Activated naive CD4-positive, alpha-beta T cell (primary cell): ENCODE data around the gene CACNA2D4.

ENCODE experiments used
- DNase-seq, 4 experiments: peaks; one replicate each; lab custom pipeline; 2025; lab: John Stamatoyannopoulos, UW

CACNA2D4 gene

DNA sequence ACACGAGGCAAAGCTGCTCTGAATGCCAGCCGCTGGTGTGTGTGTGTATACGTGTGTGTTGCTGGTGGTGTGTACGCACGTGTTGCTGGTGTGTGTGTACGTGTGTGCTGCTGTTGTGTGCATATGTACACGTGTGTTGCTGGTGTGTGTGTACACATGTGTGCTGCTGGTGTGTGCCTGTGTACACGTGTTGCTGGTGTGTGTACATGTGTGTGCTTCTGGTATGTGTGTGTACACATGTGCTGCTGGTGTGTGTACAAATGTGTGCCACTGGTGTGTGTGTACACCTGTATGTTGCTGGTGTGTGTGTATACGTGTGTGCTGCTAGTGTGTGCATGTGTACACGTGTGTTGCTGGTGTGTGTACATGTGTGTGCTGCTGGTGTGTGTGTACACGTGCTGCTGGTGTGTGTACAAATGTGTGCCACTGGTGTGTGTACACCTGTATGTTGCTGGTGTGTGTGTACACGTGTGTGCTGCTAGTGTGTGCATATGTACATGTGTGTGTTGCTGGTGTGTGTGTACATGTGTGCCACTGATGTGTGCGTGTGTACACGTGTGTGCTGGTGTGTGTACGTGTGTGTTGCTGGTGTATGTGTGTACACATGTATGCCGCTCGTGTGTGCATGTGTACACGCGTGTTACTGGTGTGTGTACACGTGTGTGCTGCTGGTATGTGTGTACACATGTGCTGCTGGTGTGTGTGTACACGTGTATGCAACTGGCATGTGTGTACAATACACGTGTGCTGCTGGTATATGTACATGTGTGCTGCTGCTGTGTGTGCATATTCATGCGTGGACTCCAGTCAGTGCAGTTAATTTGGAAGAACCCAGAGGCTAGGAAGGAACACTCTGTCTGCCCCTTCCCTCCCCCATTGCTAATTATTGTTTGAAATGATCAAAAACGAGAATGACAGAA, 47.2 kb downstream of the CACNA2D4 start:
- DNase-seq = no peak

DNA sequence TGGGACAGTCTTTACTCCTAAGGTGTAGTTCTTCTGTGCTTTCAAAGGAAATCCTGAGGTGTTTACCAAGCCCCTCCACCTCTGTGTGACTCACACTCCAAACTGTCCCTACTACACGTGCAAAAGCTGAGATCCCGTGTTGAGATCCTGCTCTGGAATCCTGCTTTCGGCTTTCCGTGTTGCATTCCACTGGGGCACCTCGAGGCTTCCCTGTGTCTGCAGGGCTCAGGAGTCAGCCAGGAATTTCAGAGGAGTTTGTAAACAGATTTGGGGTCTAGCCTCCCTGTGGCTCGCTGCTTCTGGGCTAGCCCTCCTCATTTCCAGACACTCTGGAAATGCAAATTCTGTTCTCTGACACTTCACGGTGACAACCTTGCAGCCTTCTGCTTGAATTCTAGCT, 48.4 kb downstream of the CACNA2D4 start:
- no peak for DNase-seq

DNA sequence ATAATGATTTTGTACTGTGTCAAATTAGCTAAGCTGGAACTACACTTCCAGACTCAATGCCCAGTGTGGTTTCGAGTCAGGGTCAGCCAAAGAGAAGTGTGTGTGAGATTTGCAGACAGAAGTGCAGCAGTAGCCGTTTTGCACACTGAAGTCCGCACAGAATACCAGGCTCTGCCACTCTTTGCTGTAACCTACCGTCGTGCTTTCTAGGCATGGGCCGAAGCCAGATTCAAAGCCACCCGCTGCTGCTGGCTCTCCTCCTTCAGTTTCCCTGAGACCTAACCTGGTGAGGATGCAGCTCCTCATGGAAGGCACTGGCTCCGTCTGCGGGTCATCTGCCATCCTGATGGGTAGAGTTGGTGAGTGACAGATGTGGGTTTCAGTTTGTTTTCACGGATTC, 49.3 kb downstream of the CACNA2D4 start:
- DNase-seq = no peak

DNA sequence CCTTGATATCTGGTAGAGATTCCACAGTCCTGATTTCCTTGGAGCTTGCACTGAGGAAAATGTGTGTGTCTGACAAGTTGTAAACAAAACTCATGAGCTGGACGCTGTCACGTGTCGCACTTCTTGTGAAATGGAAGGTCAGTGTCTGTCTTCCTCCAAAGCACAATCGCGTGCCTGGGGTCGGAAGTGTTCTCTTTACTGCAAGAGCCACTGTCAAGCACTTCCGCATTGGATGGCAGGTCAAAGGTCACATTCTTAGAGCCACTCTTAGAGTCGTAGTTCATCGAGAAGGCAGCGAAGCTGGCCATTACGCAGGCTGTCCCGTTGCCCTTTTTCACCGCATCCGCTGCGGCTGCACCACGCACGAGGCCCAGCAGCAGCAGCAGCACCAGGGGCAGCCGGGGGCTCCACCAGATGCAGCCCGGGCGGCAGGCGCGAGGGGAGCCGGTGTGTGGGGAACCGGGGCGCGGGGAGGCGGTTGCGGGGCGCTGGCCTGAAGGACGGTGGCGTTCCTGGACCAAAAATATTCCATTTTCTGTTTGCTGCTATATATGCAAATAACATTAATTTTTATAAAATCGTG, 53.1 kb downstream of the CACNA2D4 start:
- DNase-seq = no peak

DNA sequence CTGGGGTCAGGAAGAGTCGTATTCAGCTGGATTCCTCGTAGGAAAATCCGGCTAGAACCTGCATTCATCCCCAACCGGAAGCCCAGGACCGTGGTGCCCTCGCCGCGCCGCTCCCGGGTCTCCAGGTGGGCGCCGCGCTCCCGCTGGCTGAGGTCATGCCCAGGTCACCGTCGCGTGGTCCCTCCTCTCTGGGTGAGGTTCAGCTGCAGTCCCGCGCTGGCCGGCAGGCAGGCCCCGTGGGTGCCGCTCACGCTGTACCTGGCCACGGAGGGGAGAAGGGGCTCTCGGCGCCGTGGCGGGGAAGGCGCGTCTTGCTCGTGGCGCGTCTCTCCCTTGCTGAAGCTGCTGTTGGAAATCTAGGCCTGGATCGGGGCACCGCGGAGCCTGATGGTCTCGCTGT, 53.6 kb downstream of the CACNA2D4 start:
- no peak for DNase-seq

DNA sequence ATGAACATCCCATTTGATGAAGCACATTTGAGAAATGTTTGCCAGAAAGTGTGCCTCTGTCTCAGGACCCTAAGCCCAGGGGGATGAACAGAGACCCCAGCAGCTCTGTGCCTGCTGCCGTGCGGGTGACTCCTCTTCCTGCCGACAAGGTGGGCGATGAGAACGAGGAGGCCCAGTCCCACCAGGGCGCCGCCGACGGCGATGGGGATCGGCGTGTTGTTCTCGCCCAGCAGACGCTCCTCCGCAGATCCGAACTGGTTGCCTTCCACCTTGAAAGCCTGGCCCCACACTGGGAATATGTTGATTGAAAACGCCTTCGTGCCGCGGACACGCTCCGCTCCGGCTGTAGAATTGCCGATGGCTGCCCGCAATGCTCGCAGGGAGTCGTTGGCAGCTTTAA, 54.0 kb downstream of the CACNA2D4 start:
- no peak for DNase-seq

DNA sequence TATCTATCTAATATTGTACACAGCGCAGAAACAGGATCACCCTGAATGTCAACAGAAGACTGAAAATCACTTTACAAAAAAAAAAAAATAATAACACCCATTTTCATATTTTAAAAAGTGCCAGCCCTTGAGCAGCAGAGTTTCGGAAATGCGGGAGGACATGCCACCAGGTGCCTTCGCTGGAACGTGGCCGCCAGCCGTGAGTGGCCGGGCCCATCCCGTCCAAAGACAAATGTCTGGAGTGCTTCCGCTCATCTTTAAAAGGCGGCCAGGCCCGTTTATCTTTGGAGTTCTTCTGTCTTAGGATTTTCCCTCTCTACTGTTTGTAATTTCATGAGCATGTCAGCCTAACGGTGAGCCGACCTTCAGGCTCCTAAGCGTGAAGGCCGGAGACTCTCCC, 54.6 kb downstream of the CACNA2D4 start:
- DNase-seq = no peak

DNA sequence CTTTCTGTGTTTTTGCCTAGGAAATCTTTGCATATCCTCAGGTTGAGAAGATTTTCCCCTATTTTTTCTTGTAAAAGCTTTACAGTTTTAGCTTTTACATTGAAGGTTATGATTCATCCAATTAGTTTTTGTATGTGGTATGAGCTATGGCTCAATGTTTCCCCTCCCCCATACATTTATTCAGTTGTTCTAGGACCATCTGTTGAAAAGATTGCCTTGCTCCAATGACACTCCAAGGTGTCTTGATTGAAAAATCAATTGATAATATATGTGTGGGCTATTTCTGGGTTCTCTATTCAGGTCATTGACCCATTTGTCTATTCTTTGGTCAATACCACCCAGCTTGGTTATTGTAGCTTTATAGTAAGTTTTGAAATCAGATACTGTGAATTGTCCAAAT, 55.5 kb downstream of the CACNA2D4 start:
- DNase-seq = no peak

DNA sequence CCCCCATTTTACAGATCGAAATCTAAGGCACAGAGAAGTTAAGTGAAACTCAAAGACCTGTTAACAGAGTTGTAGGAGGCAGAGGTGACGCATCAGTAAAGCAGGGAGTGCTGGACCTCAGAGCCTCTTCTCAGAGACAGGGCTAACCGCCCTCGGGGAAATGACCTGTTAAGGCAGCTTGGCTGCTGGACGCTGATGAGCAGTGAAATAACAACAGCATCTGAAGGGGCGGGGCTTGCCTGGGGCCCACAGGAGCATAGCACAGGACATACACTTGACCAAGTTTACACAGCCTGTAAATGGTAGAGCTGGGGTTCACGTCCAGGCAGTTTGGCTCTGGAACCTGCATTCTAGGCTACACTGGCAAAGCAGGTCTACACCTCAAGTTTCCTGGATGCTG, 58.8 kb downstream of the CACNA2D4 start:
- no peak for DNase-seq

DNA sequence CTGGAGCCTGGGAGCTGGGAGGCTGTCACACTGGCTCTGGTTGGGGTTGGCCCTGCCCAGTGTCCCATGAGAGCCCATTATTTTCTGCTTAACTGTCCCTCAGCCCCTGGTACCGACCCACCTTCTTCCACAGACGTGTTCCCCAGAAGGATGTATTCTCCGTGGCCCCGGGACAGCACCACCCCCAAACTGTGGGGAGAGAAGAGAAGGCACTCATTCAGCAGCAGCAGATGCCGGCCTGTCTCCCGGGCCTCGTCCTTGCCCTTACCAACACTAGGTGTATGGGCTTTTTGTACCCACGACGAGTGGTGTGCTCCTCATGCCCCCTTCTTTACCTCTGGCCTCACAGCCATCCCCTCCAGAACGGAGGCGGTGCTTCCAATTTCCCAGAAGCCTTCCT, 60.0 kb downstream of the CACNA2D4 start:
- DNase-seq = no peak

DNA sequence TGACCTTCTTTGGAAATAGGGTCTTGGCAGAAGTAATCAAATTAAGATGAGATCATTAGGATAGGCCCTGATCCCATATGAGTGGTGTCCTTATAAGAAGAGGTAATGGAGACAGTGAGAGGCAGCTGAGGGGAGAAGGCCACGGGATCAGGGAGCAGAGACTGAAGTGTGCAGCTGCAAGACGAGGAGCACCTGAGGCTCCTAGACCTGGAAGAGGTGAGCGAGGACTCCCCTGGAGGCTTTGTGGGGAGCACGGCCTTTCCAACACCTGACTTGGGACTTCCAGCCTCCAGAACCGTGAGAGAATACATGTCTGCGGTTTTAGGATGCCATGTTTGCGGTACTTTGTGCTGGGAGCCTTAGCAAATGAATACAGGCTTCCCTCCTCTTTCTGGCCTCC, 60.6 kb downstream of the CACNA2D4 start:
- no peak for DNase-seq

DNA sequence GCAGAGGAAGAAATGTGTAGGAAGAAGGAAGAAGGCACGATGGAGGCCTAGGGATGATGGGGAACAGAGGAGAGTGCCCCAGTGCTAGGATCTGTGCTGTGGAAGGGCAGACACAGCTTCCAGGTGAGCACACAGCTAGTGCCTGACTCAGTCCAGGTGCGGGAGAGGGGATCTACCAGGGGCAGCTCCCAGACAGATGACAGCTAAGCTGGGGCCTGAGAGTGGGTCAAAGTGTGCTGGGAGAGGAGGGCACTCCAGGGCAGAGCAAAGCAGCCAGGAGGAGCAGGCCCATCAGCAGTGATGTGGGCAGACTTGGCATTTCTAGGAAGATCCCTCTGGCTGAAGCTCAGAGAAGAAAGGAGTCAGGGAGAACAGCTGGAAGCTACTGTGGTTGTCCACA, 61.4 kb downstream of the CACNA2D4 start:
- no peak for DNase-seq

DNA sequence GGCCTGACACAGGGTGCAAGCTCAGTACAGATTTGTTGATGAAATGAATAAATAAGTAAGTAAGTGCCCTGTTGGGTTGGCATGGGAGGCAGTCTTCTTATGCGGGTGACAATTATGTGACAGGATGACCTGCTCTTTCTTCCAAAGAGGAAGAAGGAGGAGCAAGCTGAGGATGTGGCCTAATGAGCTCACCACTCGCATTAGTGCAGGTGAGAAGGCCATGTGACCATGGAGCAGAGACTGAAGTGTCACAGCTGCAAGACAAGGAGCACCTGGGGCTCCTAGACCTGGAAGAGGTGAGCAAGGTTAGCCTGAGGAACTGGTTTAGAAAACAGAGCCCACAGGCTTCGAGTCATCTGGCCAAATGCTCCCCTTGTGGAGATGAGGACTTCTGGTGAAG, 63.2 kb downstream of the CACNA2D4 start:
- DNase-seq = no peak

DNA sequence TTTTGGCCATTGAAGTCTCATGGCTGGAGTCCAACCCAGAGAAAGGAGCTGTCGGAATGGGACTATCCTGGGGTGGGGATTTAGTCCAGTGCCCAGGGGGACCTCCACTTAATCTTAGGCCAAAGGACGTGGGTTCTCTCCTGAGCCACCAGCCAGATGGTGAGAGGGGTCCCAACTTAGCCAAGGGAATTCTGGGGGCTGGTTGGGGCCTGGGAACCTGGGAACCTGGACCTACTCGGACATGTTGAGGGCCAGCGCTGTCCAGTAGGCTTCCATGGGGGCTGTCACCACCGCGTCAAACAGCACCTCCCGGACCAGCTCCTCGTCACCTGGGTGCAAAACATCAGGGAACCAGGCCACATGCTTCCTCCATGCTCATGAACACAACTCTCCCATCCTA, 64.7 kb downstream of the CACNA2D4 start:
- DNase-seq = no peak

DNA sequence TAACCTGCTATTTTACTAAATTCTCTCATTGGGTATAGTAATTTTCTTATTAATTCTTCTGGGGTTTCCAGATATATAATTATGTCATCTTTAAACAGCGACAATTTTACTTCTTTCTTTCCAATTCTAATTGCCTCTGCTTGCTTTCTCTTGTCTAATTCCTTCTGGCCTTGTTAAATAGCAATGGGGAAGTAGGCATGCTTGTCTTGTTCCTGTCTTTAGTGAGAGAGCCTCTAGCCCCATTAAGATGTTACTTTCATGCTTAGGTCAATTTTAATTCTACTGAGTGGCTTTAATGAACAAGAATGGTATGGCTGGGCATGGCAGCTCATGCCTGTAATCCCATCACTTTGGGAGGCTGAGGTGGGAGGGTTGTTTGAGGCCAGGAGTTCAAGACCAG, 66.4 kb downstream of the CACNA2D4 start:
- no peak for DNase-seq

DNA sequence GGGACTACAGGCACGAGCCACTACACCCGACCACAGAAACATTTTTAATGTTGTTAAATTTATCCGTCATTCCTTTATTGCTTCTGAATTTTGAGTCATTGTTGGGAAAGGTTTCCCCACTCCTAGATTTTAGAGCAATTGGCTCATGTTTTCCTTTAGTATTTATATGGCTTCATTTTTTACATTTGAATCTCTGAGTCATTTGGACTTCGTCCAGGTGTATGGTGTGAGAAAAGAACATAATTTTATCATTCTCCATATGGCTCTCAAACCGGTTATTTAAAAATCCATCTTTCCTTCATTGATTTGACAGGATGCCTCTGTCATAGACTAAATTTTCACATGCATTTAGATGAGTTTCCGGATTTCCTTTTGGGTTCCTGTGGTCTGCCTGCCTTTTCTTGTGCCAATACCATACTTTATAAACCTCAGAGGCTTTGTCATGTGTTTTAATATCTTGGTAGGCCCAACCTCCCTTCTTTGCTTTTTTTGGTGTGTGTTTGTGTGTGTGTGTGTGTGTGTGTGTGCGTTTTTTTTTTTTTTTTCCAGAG, 67.2 kb downstream of the CACNA2D4 start:
- DNase-seq = no peak

DNA sequence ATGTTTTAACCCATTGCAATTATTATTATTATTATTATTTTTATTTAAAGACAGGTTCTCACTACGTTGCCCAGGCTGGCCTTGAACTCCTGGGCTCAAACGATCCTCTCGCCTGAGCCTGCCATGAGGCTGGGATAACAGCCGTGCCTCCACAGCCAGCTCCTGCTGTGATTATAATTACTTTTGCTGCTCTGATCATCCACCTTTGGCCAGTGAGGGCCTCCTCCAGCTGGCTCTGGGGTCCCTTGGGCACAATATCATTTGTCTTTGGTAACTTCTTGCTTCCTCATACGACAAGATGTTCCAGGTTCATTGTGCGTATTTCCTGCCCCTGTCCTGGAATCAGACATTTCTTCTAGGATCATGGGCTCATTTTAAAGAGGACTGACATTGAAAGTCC, 69.7 kb downstream of the CACNA2D4 start:
- DNase-seq = no peak

DNA sequence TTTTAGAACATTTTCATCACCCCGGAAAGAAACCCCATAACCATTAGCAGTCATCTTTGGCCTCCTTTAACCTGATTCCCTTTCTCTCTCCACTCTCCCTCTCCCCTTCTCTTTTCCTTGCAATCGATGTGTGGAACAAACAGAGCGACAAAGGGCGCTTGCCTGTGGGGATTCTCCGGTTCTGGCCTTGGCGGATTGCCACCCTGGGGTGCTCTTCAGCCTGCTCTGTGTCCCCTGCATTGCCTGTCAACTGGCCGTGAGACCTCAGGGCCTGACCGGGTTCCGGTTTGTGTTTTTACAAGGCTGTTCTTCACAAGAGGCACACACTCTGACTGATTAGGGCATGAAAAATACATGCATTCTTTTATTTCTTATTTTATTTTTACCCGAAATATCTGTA, 70.3 kb downstream of the CACNA2D4 start:
- DNase-seq = no peak

DNA sequence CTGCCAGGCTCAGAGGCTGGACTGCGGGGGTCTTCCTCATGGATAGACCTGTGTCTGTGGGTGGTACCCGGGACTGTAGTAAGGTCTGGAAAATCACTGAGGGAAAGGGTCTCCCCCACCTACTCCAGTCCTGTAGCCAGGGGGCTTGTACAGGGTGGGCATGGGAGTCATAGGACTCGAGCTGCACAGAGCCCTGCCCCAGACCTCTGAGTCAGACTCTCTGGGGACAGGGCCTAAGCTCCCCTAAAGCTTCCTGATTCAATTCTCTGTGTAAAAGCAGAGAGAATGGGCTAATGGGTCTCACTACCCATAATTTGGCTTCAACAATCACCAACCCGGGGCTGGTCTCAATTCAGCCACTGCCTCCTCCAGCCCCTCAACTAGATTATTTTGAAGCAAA, 71.0 kb downstream of the CACNA2D4 start:
- DNase-seq = no peak

DNA sequence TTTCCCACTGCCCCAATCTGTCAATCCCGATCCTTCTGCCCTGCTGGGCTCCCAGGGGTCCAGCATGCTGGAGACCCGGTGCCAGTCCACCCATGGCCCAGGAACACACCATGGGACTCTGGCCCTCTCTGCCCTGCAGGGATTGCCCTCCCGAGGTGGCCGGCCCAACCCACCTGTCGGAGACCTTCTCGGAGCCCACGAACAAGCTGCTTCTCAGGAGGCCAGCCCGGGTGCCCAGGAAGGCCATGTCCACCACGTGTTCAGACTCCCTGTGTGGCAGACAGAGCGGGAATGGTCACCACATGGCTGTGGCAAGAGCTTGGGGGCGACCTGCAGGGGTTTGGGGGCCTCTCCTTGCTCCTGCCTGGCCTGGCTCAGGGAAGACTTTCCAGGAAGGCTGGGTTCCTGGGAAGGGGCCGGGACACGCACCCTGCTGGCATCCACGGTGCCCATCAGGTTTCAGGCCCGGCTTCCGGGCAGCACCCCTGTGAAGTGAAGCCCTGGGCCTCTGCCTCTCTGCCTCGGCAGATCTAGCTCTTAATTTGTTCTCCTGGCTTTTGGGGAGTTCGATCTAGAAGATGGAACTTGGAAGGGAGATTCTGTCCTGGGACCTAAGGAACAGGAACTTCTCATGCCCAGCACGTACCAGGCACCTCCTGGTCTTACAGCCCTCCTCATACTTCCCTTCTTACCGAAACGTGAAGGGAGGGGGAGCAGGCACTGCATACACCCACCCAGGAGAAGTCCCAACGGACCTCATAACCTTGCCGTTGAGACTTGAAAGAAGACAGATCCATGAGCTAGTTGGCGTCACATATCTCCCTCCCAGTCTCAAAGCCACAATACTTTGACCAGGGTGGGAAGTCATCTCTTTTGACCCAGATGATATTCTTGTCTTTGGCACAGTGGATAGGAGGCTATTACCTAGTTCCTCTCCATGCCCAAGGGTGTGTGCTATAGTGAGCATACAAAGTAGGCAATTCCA, 71.7 kb downstream of the CACNA2D4 start:
- no peak for DNase-seq

DNA sequence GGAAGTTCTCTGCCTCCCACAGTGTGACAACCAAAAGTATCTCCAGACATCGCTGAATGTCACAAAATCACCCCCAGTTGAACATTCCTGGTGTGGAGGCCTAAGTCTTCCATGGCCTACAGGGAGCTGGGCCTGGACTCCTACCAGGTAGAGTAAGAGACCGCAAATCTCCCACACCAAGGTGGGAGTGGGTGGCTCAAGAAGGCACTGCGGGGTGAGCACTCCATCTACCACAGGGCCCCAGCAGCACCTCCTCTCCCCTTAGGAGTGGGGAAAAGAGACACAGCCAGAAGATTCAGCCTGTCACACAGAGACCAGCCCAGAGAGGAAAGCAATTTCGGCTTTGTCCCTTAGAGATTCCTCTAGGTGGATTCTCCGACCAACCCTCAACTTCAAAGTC, 72.6 kb downstream of the CACNA2D4 start:
- DNase-seq = no peak

DNA sequence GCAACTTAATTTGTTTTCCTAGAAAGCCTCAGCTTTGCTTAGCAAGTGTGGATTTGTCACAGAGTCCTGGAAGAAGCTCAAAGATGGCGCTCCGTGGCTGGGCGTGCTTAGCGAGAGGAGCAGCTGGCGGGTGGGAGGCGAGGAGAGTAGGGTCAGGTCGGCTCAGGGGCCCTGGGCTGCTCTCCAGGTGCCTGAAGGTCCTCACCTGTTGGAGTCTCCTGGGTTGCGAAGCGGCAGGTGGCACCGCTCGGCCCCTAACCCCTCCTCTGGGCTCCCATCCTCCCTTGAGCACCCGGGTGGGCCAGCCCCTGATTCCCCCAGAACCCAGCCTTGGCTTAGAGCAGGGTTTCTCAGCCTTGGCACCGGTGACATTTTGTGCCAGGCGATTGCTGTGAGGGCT, 73.0 kb downstream of the CACNA2D4 start:
- DNase-seq = no peak
